ENCODE data around the gene PRG3.

- TF ChIP-seq POLR2AphosphoS5 (IDR thresholded peaks at IDR 0.05; ENCODE audit: low read depth, low read length) (no peak), POLR2A (IDR thresholded peaks at IDR 0.05; ENCODE audit: low read depth, low read length) (no peak)
Observed at GRCh38 chr11:57397394-57397990, 16.5 kb upstream of the PRG3 start.

Data from GM12892 (cell line).